NB4 (cell line): ENCODE measurements around the gene WASF3.

Experiments used
- DNase-seq: peaks from one replicate; pipeline ENCODE4 v3.0.0; 2010; ENCODE audit warnings: low read depth
- H3K4me3 ChIP-seq: one replicate; pipeline ENCODE4 v1.5.1; 2011; ENCODE audit warnings: mild to moderate bottlenecking, low read depth, low read length, moderate library complexity
- CTCF ChIP-seq: IDR thresholded peaks from one replicate; pipeline ENCODE4 v1.5.1; 2012; ENCODE audit warnings: low read depth, low read length
- MAX ChIP-seq: IDR thresholded peaks from 2 replicates; pipeline ENCODE4 v1.6.1; 2011; ENCODE audit warnings: low read depth, low read length
- MYC ChIP-seq: IDR thresholded peaks from 2 replicates; pipeline ENCODE4 v1.6.1; 2011; ENCODE audit warnings: low read depth, low read length
- POLR2A ChIP-seq: IDR thresholded peaks from 2 replicates; pipeline ENCODE4 v1.6.1; 2011; ENCODE audit warnings: mild to moderate bottlenecking; ENCODE audit not compliant: insufficient read length; ENCODE audit errors: extremely low read depth

The WASF3 gene

GRCh38 chr13:26557393-26558073 is at the start of gene WASF3:
Gene WASF3 (plus strand): TSS chr13:26557683. CDS start chr13:26642271, 84,588 bp downstream.
- DNase-seq, result peak; percentile 71
- no peak within 1 kb of the TSS for H3K4me3 ChIP-seq
- TF ChIP-seq CTCF, result no peak
- no peak for TF ChIP-seq MYC
- no peak for TF ChIP-seq MAX
- TF ChIP-seq POLR2A, result no peak

GRCh38 chr13:26508885-26509284 is 48.6 kb upstream of the WASF3 start:
- H3K4me3 ChIP-seq, result no peak overlapping the region
- DNase-seq, result no peak
- no peak for TF ChIP-seq MAX
- TF ChIP-seq CTCF, result no peak
- TF ChIP-seq POLR2A, result no peak

GRCh38 chr13:26509491-26509890 is 48.0 kb upstream of the WASF3 start:
- H3K4me3 ChIP-seq, result no peak overlapping the region
- TF ChIP-seq MYC, result no peak
- no peak for TF ChIP-seq MAX
- no peak for TF ChIP-seq CTCF
- TF ChIP-seq POLR2A, result no peak
- DNase-seq, result no peak

GRCh38 chr13:26513931-26514330 is 43.6 kb upstream of the WASF3 start:
- DNase-seq, result no peak
- no peak for TF ChIP-seq CTCF
- no peak for TF ChIP-seq POLR2A
- no peak for TF ChIP-seq MYC
- no peak for TF ChIP-seq MAX
- H3K4me3 ChIP-seq, result no peak overlapping the region

- DNase-seq, result no peak
- TF ChIP-seq MYC, result no peak
- no peak for TF ChIP-seq CTCF
- no peak for TF ChIP-seq MAX
- no peak for TF ChIP-seq POLR2A
- no peak overlapping the region for H3K4me3 ChIP-seq
These were observed 41.8 kb upstream of the WASF3 start for GRCh38 chr13:26515721-26516120.

GRCh38 chr13:26517936-26518335 is 39.5 kb upstream of the WASF3 start:
- no peak for TF ChIP-seq MYC
- no peak for TF ChIP-seq POLR2A
- no peak for TF ChIP-seq CTCF
- TF ChIP-seq MAX, result no peak
- DNase-seq, result no peak
- H3K4me3 ChIP-seq, result no peak overlapping the region
